HG03521 (cell line): ENCODE results near the gene MAPK8IP1.

Source experiments
- ATAC-seq: cut with Tn5 transposase; IDR thresholded peaks from one replicate; pipeline ENCODE4 v1.9.1; 2021; ENCODE audit warnings: mild to moderate bottlenecking, moderate library complexity; ENCODE audit not compliant: unreplicated experiment

Gene MAPK8IP1

DNA sequence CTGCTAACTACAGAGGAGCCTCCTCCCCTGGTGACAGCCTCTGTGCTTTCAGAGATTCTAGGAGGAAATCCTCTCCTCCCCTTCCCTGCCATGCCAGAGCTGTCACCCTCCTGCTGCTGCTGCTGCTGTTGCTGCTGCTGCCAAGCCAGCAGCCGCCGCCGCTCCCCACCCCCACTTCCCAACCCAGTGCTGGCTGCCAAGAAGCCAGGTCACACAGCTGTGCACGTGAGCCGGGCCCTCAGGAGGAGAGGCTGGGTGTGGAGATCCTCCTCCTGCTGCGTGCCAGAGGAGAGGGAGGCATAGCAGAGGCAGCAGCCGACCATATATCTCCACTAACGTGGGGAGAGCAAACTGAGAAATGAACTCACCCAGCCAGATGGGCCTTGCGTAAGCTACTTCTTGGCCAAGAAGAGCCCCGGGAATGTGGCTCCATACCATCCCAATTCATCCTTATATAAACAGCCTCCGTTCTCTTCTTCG is 25.8 kb upstream of the MAPK8IP1 start:
- no peak for ATAC-seq

DNA sequence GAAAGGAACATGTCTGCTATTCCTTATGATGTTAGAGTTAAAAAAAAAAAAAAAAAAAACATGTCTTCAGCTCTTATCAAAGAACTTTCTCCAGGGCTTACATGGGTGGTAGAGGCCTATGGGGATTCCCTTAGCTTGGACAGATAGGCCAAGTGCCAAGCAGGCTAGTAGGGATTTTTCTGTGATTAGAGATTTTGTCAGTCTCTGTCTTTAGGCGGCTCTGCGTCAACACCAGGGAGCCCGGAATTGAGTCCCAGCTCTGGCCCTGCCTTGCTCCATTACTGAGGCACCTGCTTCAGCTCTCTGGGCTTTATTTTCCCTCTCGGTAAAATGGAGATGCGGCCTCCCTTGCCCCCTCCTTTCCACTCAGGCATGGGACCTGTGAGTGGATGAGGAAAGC is 25.1 kb upstream of the MAPK8IP1 start:
- ATAC-seq = no peak

DNA sequence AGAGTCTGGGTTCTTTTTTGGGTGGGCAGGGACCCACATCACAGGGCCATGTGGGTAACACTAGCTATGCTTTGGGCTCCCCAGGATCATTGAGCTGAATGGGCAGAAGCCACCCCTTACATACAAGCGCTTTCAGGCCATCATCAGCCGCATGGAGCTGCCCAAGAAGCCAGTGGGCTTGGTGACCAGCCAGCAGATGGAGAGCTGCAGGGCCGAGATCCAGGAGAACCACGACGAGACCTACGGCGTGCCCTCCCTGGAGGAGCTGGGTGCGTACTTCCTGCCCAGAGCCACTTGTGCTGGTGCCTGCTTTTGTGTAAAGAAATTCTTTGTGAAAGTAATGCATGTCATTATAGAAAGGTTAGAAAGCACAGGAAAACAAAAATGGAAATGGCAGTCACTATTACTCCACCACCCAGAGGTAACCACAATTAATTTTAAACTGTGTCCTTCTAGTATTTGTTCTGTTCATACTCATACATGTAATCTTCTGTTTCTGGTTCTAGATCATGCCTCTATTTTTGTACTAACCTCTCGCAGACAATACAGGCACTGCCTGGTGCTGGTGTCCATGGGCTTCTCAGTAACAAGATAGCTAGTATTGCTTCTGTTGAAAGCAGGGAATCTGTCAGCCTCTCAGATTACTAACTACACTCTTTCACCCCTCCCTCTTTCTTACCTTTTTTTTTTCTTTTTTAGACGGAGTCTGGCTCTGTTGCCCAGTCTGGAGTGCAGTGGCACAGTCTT is 24.5 kb upstream of the MAPK8IP1 start:
- no peak for ATAC-seq

DNA sequence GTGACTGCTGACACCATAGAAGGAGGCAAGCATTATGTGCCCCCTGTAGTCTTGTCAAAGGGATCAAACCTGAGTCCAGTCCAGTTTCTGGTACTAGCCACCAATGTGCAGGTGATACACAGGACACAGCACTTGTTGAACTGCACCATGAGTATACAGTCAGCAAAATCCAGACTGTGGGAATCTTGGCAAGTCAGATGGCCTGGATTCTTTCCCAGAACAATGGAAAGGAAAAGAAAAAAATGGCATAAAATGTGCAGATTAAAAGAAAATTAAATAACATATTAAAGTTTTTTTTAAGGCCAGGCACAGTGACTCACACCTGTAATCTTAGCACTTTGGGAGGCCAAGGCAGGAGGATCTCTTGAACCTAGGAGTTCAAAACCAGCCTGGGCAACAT is 21.4 kb upstream of the MAPK8IP1 start:
- no peak for ATAC-seq

GRCh38 chr11:45869551-45869950 is 15.9 kb upstream of the MAPK8IP1 start:
- ATAC-seq = no peak

DNA sequence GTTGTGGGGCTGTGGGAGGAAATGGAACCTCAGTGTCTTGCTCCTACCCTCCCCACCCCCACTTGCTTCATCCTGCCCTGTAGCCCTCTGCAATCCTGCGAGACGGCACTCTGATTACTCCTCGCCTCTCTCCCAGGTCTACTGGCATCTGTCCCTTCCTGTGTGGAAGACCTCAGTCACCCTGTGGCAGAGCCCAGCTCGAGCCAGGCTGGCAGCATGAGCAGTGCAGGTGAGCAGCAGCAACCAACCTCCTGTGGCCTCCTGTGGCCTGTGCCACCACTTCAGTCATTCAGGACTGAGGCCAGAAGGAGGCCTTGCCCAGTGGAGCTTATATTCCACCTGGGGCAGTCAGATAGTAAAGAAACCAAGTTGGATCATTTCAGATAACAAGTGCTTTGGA is 14.7 kb upstream of the MAPK8IP1 start:
- ATAC-seq = no peak

- no peak for ATAC-seq
These were observed 13.8 kb upstream of the MAPK8IP1 start for GRCh38 chr11:45871638-45872037.

DNA sequence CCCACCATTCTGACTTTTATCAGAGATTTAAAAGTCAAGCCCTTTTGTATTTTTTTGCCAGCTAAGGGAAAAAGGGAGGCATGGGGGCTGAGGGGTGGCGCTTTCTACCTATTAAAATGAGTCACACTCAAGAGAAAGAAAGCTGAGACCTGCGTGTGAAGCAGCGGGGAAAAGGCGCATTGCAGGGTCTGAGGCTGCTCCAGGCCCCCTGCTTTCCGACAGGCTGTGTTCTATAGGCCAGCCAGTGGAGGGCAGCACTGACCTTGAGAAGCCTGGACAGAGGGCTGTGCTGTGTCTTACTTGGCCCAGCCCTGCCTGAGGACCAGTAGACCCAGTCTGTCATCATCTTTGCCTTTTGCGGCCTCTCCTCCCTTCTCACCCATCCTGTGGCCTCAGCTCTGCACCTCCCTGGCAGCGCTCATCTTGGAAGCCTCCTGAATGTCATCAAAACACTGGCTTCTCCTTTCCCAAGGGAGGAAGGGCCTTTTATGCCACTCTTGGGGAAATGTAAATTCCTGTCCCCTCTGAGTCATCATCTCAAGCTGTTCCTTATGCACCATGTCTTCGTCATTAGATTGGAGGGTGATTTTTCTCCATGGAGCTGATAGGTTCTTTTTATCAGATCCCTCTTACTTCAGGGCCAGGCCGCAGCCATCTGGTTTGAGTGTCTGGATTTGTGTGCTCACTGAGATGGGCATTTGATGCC is 12.6 kb upstream of the MAPK8IP1 start:
- ATAC-seq = no peak

- ATAC-seq = no peak
These were observed 9.1 kb upstream of the MAPK8IP1 start for GRCh38 chr11:45876401-45876800.

DNA sequence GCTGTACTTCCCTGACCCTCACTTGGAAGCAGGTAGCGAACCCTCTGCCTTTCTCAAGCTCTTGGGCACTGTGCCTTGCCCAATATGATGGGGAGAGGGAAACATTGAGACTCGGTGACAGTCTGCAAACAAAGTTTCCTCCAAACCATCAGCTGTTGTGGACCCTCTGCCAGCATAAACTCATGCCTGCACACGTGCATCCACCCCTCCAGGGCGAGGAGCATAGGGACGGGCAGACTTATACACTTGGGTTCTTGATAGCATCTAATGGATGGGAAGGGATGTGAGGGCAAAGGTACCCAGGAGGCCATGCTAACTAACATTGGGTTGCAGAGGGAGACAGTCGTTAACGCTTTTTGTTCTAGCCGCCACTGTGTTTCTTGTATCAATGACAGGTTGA is 8.2 kb upstream of the MAPK8IP1 start:
- ATAC-seq = no peak

- no peak for ATAC-seq
These were observed 7.6 kb upstream of the MAPK8IP1 start for GRCh38 chr11:45877845-45878244.

DNA sequence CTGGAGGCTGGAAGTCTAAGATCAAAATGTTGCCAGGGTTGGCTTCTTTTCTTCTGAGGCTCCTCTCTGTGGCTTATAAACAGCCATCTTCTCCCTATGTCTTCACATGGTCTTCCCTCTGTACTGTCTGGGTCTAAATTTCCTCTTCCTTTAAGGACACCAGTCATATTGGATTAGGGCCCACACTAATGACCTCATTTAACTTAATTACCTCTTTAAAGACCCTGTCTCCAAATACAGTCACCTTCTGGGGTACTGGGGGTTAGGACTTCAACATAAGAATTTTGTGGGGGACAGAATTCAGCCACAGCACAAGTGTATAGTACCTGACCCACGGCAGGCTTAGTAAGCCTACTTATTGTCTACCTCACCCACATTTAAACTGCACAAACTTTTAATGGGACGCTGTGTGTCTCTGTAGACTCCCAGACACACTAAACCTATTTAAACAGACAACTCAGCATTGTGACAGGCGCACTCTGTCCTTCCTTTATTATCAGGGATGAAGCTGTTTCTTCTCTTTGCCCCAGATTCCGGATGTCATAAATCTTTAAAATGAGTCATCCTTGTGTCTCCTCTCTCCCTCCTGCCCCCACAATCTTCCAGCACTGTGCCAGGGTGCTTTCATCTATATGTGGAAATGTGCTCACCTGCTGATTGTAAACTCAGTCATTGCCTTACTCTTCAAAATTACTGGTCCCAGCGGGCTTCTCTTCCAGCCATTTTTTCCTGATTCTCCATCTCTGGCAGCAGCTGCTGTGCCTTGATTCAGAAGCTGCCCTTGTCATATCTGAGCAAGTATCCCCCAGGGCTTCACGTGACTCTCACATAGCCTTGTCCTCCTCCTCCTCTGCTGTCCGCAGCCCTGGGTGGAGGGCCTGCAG is 5.4 kb upstream of the MAPK8IP1 start:
- ATAC-seq = no peak

- no peak for ATAC-seq
These were observed 4.5 kb upstream of the MAPK8IP1 start for GRCh38 chr11:45880772-45881570.

DNA sequence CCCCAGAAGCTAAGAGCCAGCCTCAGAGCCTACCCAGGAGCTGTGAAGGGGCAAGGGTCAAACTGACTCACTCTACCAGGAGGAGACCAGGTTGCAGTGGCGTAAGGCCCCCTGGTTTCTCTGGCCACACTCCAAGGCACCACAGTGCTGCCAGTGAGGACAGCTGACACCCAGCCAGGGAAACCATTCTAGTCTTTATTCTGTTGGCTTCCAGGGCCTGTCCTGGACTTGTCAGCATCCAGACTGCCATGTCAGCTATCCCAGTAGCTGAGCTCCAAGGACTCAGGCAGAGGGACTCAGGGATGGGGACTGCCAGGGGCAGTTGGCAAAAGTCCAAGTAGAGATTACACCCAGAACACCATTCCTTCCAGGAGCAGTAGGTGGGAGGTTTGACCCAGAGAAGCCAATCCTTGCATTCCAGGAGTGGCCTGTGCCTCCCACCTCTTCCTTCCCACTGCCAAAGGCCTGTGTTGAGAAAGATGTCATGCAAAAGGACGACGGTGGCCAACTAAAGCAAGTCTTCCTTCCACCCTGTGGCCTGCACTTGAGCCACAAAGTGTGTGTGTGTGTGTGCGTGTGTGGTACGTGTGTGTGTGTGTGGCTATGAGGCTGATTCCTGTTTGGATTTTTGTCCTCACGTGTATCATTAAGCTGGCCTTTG is 3.6 kb upstream of the MAPK8IP1 start:
- ATAC-seq = no peak

- ATAC-seq = no peak
These were observed 760 bp upstream of the MAPK8IP1 start for GRCh38 chr11:45884596-45885185.

GRCh38 chr11:45885921-45886721 is 670 bp downstream of the MAPK8IP1 start:
- no peak for ATAC-seq

- no peak for ATAC-seq
These were observed 1.5 kb downstream of the MAPK8IP1 start for GRCh38 chr11:45886816-45887520.

GRCh38 chr11:45887587-45887986 is 2.1 kb downstream of the MAPK8IP1 start:
- no peak for ATAC-seq
